GM18909 (cell line): ENCODE results near the gene MRPL38.
"Not testable (repeated sequence)": the region's sequence is repeated elsewhere in the genome, so short reads cannot be mapped to it uniquely, and the experiment has no call there.

ENCODE experiments used
- ATAC-seq: cut with Tn5 transposase; IDR thresholded peaks from one replicate; pipeline ENCODE4 v1.9.1; 2021; ENCODE audit warnings: mild to moderate bottlenecking; ENCODE audit not compliant: unreplicated experiment, poor library complexity

MRPL38 gene

DNA sequence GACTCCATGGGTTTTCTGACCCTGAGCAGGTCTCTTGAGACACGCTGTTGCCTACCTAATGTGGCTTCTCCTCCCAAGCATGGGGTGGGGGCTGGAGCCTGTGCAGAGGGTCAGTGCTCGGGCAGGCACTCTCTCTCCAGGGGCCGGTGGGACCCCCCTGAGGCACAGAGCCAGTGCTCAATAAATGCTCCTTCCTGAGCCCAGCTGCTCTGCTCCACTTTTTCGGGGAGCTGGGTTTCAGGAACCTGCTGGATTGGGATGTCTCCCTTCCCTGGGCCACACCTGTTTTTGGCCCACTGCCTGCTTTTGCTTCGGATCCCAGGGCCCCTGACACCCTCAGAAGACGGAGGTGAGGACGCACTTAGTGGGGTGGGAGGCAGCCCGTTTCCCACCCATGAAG is 6.6 kb downstream of the MRPL38 start:
- ATAC-seq = no peak

- no peak for ATAC-seq
Observed at GRCh38 chr17:75897160-75898019, 7.3 kb downstream of the MRPL38 start.

DNA sequence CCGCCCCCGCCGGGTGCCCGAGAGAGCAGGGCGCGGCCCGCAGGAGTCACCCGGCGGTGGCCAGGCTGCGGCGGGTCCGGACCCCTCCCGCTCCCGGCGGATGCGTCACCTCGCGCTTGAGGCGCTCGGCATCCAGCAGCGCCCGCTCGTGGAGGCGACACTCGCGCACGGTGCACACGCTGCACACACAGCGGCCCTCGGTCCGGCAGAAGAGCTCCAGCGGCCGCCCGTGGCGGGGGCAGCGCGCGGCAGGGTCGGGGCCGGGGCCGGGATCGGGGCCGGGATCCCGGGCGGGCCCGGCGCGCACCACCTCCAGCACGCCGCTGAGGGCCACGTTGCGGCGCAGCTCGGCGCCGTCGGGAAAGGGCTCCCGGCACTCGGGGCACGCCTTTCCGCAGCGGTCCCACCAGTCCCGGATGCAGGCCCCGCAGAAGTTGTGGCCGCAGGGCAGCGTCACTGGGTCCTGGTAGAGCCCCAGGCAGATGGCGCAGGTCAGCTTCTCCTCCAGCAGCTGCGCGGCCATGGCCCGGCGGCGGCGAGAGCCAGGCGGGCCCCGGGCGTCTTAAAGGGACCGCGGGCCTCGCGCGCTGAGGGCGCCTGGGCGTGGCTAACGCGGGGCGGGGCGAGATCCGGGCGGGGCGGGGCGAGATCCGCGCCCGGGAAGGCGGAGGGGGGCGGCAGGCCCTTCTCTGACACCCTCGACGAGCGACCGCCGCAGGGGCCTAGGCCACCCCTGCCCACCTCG is 8.1 kb downstream of the MRPL38 start, which contains the start of gene TRIM65:
Gene TRIM65 (minus strand): TSS at position 537 of the 745 bp plus-strand sequence. CDS start 14 bp downstream, at position 523.
- ATAC-seq = peak; percentile 66

DNA sequence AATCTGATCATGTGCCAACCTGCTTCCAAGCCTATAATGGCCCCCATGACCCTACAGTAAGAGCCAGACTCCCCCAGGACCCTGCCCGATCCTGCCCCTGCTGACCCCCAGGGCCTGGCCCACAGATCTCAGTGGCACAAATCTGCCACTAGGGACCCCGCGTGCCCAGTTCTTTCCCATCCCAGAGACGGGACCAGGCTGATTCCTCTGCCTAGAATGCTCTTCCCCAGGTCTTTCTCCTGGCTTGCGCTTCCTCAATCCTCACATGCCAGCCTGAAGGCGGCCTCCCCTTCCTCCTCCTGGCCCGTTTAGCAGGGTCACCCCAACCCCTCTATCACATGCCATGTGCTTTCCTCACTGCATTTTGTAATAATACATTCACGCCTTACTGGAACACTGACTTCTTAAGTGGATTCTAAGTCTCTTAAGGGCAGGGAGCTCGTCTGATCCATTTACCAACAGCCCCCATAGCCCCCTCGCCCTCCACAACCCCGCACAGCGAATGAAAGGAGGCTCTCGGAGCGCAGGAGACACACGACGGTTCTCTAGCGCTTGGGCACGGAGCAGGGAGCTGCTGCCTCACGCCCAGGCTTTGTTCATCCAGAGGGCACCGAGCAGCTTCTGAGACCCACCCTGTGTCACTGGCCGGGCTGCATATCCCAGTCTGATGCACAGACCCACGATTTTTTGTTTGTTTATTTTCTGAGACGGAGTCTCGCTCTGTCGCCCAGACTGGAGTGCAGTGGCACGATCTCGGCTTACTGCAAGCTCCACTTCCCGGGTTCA is 9.1 kb downstream of the MRPL38 start:
- no peak for ATAC-seq

- no peak for ATAC-seq
Observed at GRCh38 chr17:75894049-75894733, 10.5 kb downstream of the MRPL38 start.

- ATAC-seq = no peak
Observed at GRCh38 chr17:75893305-75894048, 11.2 kb downstream of the MRPL38 start.

GRCh38 chr17:75892556-75893224 is 12.0 kb downstream of the MRPL38 start:
- ATAC-seq = no peak

DNA sequence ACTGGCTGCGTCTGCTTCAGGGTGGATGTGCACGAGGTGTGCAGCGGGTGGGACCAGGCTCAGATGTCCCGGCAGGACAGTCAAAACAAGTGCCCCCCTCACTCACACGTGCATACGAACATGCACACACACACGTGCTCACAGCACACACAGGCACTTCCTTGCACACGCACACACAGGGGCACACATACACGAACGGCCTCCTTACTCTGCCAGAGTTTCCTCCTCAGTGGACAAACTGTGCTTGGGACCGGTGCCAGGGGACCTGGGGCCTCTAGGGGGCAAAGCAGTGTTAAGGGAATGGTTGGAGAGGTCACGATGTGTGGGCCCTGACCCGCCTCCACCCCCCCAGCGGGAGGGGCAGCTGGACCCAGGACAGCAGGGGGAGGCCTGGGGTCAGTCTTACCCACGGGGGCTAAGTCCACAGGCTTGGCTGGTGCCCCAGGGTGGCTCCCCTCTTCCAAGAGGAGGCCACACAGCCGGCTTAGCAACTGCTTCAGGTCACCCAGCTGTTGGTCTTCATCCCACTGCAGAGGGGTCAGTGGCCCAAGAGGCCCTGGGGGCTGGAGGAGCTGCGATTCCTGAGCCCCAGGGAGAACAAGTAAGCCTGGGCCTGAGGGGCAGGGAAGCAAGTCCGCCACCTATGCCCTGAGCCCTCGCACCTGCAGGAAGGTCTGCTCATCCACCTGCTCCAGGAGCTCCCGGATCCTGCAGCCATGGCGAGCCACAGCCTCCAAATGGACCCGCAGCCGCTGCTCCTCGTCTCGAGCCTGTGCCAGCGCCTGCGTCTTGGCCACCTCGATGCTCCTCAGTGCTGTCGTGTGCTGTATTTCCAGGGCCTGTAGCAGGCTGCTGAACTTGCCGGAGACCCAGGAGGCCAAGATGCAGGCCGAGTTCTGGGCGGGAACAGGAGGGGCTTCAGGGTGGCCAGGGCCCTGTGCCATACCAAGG is 12.8 kb downstream of the MRPL38 start:
- ATAC-seq = no peak

DNA sequence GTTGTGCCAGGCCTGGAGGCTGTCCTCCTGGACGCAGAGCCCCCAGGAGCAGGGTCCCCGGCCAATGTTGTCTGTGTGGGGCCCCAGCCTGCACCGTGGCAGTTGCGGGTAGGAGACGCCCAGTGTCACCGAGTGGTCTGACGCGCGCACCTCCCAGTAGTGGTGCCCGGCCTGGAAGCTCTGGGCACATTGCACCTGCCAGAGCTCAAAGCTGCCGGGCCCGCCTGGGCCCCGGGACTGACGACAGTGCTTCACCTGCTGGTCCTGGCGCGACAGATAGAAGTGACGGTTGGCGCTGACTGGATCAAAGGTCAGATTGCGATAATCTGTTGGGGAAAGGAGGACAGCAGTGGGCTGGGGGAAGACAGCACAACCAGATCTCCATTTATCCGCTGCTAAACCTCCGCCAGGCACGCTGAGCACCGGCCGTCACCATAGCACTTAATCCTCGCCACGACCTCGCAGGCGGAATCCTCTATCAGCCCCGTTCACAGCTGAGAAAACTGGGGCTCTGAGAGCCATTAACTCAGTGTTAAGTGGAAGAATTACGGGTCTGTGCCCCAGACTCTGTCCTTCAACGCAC is 13.6 kb downstream of the MRPL38 start:
- ATAC-seq = no peak

GRCh38 chr17:75889454-75889853 is 15.2 kb downstream of the MRPL38 start:
- ATAC-seq = no peak

DNA sequence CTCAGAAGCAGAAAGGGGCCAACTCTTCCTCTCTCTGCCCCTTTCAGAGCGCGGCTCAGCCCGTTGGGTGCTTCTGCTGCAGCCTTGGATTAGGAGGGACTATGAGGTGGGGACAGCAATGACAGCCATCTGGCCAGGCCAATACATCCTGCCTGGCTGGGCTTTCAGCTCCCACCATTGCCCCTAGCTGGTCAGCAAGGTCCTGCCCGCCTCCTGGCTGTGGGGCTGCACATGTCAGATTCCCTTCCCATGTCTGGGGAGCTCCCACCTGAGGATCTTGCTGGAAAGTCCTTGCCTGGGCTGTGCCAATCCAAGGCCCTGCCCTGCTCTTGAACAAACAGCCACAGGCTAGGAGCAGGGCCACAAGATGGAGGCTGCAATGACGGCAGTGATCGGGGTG is 16.2 kb downstream of the MRPL38 start:
- no peak for ATAC-seq

DNA sequence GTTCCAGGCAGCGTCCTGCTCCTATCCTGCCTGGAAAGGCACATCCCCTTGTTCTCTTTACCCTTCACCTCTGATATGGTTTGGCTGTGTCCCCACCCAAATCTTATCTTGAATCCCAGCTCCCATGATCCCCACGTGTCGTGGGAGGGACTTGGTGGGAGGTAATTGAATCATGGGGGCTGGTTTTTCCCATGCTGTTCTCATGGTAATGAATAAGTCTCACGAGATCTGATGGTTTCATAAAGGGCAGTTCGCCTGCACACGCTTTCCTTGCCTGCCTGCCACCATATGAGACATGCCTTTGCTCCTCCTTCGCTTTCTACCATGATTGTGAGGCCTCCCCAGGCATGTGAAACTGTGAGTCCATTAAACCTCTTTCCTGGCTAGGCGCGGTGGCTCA is 18.8 kb downstream of the MRPL38 start:
- ATAC-seq = not testable (repeated sequence)

DNA sequence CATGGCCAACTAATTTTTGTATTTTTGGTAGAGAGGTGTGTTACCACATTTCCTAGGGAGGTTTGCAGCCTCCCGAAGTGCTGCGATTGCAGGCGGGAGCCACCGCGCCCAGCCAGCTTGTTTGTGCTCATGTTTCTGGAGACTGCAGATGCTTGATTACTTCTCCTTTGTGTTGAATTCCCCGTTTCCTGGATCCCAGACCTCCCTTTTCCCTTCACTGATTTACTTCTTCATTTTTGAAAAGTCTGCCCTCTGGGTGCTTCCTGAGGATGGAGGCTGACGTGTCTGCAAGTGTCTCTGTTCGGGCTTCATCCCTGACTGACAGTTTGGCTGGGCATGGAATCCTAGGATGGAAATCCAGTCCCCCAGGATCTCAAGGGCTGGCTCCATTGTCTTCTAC is 19.3 kb downstream of the MRPL38 start:
- no peak for ATAC-seq

DNA sequence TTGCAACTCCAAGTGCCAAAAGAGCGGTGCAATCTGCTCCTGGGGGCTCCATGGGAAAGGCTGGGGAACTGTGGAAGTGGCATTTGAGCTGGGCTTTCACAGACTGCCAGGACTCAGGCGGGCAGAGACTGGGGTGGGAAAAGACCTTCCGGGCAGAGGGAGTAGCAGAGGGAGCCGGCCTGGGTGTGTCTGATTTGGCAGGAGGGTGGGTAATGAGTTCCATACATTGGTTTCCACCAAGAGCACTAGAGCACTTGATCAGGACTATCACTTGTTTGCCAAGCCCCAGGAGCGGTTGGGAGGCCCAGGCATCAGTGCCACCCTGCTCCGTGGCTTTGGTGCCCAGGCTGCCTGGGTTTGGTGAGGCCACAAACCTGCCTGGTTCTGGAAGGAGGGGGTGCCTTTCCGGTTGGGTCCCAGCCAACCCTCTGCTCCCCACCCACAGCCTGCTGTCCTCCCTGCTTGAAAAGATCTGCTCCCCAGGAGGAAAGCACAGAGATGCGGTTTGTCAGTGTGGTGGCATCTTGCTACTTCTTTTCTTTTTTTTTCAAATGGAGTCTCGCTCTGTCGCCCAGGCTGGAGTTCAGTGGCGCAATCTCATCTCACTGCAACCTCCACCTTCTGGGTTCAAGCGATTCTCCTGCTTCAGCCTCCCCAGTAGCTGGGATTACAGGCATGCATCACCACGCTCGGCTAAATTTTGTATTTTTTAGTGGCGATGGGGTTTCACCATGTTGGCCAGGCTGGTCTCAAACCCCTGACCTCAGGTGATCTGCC is 22.8 kb downstream of the MRPL38 start:
- ATAC-seq = no peak

DNA sequence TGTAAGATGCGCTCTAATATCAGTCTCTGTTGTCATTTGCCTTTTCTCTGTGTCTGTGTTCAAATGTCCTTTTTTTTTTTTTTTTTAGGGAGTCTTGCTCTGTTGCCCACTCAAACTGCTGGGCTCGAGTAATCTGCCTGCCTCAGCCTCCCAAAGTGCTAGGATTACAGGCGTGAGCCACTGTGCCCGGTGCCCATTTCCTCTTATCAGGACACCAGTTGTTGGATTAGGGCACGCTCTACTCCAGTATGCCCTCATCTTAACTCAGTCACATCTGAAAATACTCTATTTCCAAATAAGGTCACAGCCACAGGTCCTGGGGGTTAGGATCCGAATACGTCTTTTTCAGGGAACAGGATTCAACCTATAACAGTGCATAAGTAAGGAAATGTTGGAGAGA is 24.4 kb downstream of the MRPL38 start:
- no peak for ATAC-seq

- peak; percentile 17 for ATAC-seq
Observed at GRCh38 chr17:75878174-75878998, 26.3 kb downstream of the MRPL38 start, which contains the start of gene TRIM47. Gene TRIM47, minus strand, starts transcription at chr17:75878581. Its CDS starts 33 bp downstream, at chr17:75878548.
